H1 (cell line): ENCODE measurements around the gene TMEM45A. TPM values are rescaled to one million over a fixed set of nuclear protein-coding genes. Genes with fewer than 3 reads are reported as not detected.

Source experiments
- EP300 ChIP-seq, 2 experiments: IDR thresholded peaks; 1 replicate in 1 of 2; 2 replicates in 1 of 2; pipeline ENCODE4 v1.6.1; 2011 to 2012; ENCODE audit warnings: low read depth in 2 of 2, low read length in 2 of 2, mild to moderate bottlenecking in 2 of 2, borderline replicate concordance in 1 of 2, inconsistent platforms in 1 of 2, moderate library complexity in 1 of 2
- PHF8 ChIP-seq: fragments of 200-600 bp; sonication (generic); conservative IDR thresholded peaks from 2 replicates; pipeline ENCODE4 v1.7.1; 2012; ENCODE audit warnings: low read depth, mild to moderate bottlenecking, inconsistent platforms, low read length, moderate library complexity
- SAP30 ChIP-seq: fragments of 300-600 bp; sonication (generic); IDR thresholded peaks from 2 replicates; pipeline ENCODE4 v1.7.1; 2012; ENCODE audit warnings: low read length, moderate library complexity, mild to moderate bottlenecking, inconsistent platforms; ENCODE audit not compliant: insufficient read depth, insufficient replicate concordance
- polyA plus RNA-seq, 7 experiments: library from polyadenylated mRNA; depleted of rRNA in 3 of 7; stranded (reverse) in 5 of 7; unstranded in 2 of 7; fragments of >200 nt in 5 of 7; fragments of 200-250 nt in 2 of 7; gene quantifications; 1 replicate in 5 of 7; 2 replicates in 1 of 7; 4 replicates in 1 of 7; pipeline versions ENCODE4 v1.2.1 to v1.2.3, GENCODE V29; 2011 to 2013; ENCODE audit warnings: missing spikeins in 2 of 7, mixed read lengths in 2 of 7
- total RNA-seq: library from RNA; stranded (reverse); fragmentation: NEBNext Ultra II Directional; extraction: Animal tissue kit (Norgen Biotek cat#: 25700); gene quantifications from 2 replicates; pipeline ENCODE4 v1.2.1, GENCODE V29; 2021
- TF ChIP-seq, protein P1 (sequence below): IDR thresholded peaks from 2 replicates; pipeline ENCODE4 v1.6.1; 2012; ENCODE audit warnings: inconsistent platforms

Gene TMEM45A
- total and polyA plus RNA-seq, 2 of the 8 experiments (the other 6 are each of a cell fraction or from before 2014, with no cell fraction given): 12.9 to 14.2 TPM

GRCh38 chr3:100614941-100615340 is 122.5 kb downstream of the TMEM45A start (continued):
- no peak for TF ChIP-seq SAP30
- no peak for TF ChIP-seq PHF8
- no peak for TF ChIP-seq EP300 (IDR thresholded peaks at IDR 0.05; ENCODE audit: borderline replicate concordance in 1 of 2, low read depth in 2 of 2, low read length in 2 of 2)
- TF ChIP-seq, protein P1, sequence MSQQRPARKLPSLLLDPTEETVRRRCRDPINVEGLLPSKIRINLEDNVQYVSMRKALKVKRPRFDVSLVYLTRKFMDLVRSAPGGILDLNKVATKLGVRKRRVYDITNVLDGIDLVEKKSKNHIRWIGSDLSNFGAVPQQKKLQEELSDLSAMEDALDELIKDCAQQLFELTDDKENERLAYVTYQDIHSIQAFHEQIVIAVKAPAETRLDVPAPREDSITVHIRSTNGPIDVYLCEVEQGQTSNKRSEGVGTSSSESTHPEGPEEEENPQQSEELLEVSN: no peak
